HEK293 (cell line): ENCODE measurements around the gene VSTM2A.

ENCODE experiments used
- CTCF ChIA-PET: fragments of 350-600 bp; formaldehyde crosslinking; extraction: SDS; loops from one replicate; lab custom pipeline; 2021; ENCODE audit warnings: antibody characterized with exemption; lab: Yijun Ruan, JAX
- POLR2A ChIA-PET: fragments of 300-600 bp; formaldehyde crosslinking; extraction: SDS; loops from one replicate; lab custom pipeline; 2020; ENCODE audit warnings: antibody characterized with exemption, inconsistent platforms; lab: Yijun Ruan, JAX
- H3K27ac ChIP-seq: fragments of 200-500 bp; sonication (Bioruptor generic); 2 replicates; pipeline ENCODE4 v1.5.1; 2014; ENCODE audit warnings: low read depth, low read length, control low read depth, inconsistent platforms; ENCODE audit errors: extremely low read depth
- H3K36me3 ChIP-seq, 2 experiments: fragments of 200-500 bp in 1 of 2; sonication (Bioruptor generic) in 1 of 2; 1 replicate in 1 of 2; 2 replicates in 1 of 2; pipeline ENCODE4 v1.5.1; 2014 to 2017; ENCODE audit warnings: inconsistent platforms in 2 of 2, low read length in 2 of 2; ENCODE audit not compliant: control insufficient read depth in 2 of 2, insufficient read depth in 1 of 2
- H3K4me1 ChIP-seq: fragments of 200-500 bp; sonication (Bioruptor generic); 2 replicates; pipeline ENCODE4 v1.5.1; 2014; ENCODE audit warnings: mild to moderate bottlenecking, low read length, inconsistent platforms; ENCODE audit not compliant: control insufficient read depth, insufficient read depth
- H3K4me3 ChIP-seq: 2 replicates; pipeline ENCODE4 v1.5.1; 2011; ENCODE audit warnings: low read depth, mild to moderate bottlenecking, control low read depth, low read length, moderate library complexity
- H3K9me3 ChIP-seq: fragments of 200-500 bp; sonication (Bioruptor generic); 2 replicates; pipeline ENCODE4 v1.5.1; 2014; ENCODE audit warnings: low read depth, low read length, inconsistent platforms; ENCODE audit not compliant: control insufficient read depth, insufficient read depth
- FEZF1 ChIP-seq: fragments of 450-650 bp; formaldehyde crosslinking; IDR thresholded peaks from 2 replicates; pipeline ENCODE4 v1.5.1; 2016; ENCODE audit warnings: missing biosample characterization, missing genetic modification characterization
- GLI4 ChIP-seq: fragments of 450-650 bp; formaldehyde crosslinking; IDR thresholded peaks from 2 replicates; pipeline ENCODE4 v1.5.1; 2016; ENCODE audit warnings: missing biosample characterization, missing genetic modification characterization
- GLIS2 ChIP-seq: fragments of 450-650 bp; formaldehyde crosslinking; IDR thresholded peaks from 2 replicates; pipeline ENCODE4 v1.5.1; 2016; ENCODE audit warnings: missing biosample characterization, missing genetic modification characterization
- SALL2 ChIP-seq: fragments of 450-650 bp; formaldehyde crosslinking; IDR thresholded peaks from 2 replicates; pipeline ENCODE4 v1.5.0; 2017; ENCODE audit warnings: missing biosample characterization, mild to moderate bottlenecking, missing genetic modification characterization, borderline replicate concordance
- ZBTB44 ChIP-seq: fragments of 450-650 bp; IDR thresholded peaks from 2 replicates; pipeline ENCODE4 v1.5.1; 2018; ENCODE audit warnings: missing biosample characterization, mild to moderate bottlenecking, missing genetic modification characterization
- ZFHX2 ChIP-seq: fragments of 450-650 bp; formaldehyde crosslinking; conservative IDR thresholded peaks from 2 replicates; pipeline ENCODE4 v1.5.1; 2016; ENCODE audit warnings: missing biosample characterization, missing genetic modification characterization
- ZNF138 ChIP-seq: fragments of 450-650 bp; formaldehyde crosslinking; IDR thresholded peaks from 2 replicates; pipeline ENCODE4 v1.5.1; 2016; ENCODE audit warnings: missing biosample characterization, missing genetic modification characterization, borderline replicate concordance
- ZNF175 ChIP-seq: fragments of 450-650 bp; formaldehyde crosslinking; IDR thresholded peaks from 2 replicates; pipeline ENCODE4 v1.5.1; 2016; ENCODE audit warnings: missing biosample characterization, missing genetic modification characterization
- ZNF221 ChIP-seq: fragments of 450-650 bp; formaldehyde crosslinking; IDR thresholded peaks from 2 replicates; pipeline ENCODE4 v1.5.1; 2017; ENCODE audit warnings: missing biosample characterization, missing genetic modification characterization, borderline replicate concordance
- ZNF239 ChIP-seq: fragments of 450-650 bp; formaldehyde crosslinking; IDR thresholded peaks from 2 replicates; pipeline ENCODE4 v1.5.1; 2016; ENCODE audit warnings: missing biosample characterization, missing genetic modification characterization
- ZNF248 ChIP-seq: fragments of 450-650 bp; formaldehyde crosslinking; IDR thresholded peaks from 2 replicates; pipeline ENCODE4 v1.5.1; 2017; ENCODE audit warnings: missing biosample characterization, missing genetic modification characterization
- ZNF280C ChIP-seq: fragments of 450-650 bp; formaldehyde crosslinking; IDR thresholded peaks from 2 replicates; pipeline ENCODE4 v1.5.1; 2016; ENCODE audit warnings: missing biosample characterization, missing genetic modification characterization
- ZNF292 ChIP-seq: fragments of 450-650 bp; formaldehyde crosslinking; IDR thresholded peaks from 2 replicates; pipeline ENCODE4 v1.5.1; 2016; ENCODE audit warnings: low read depth, missing biosample characterization, missing genetic modification characterization, borderline replicate concordance
- ZNF324 ChIP-seq: fragments of 450-650 bp; formaldehyde crosslinking; IDR thresholded peaks from 2 replicates; pipeline ENCODE4 v1.5.1; 2016; ENCODE audit warnings: missing biosample characterization, missing genetic modification characterization
- ZNF48 ChIP-seq: fragments of 450-650 bp; formaldehyde crosslinking; IDR thresholded peaks from 2 replicates; pipeline ENCODE4 v1.5.1; 2016; ENCODE audit warnings: missing biosample characterization, missing genetic modification characterization
- ZNF518A ChIP-seq: fragments of 450-650 bp; formaldehyde crosslinking; conservative IDR thresholded peaks from 2 replicates; pipeline ENCODE4 v1.5.1; 2016; ENCODE audit warnings: low read depth, missing biosample characterization, missing genetic modification characterization
- ZNF548 ChIP-seq: fragments of 450-650 bp; formaldehyde crosslinking; IDR thresholded peaks from 2 replicates; pipeline ENCODE4 v1.5.1; 2016; ENCODE audit warnings: missing biosample characterization, missing genetic modification characterization
- ZNF549 ChIP-seq: fragments of 450-650 bp; IDR thresholded peaks from 2 replicates; pipeline ENCODE4 v1.5.1; 2018; ENCODE audit warnings: missing biosample characterization, missing genetic modification characterization, mild to moderate bottlenecking, inconsistent platforms, moderate library complexity
- ZNF596 ChIP-seq: fragments of 450-650 bp; IDR thresholded peaks from 2 replicates; pipeline ENCODE4 v1.5.0; 2018; ENCODE audit warnings: missing biosample characterization, mild to moderate bottlenecking, missing genetic modification characterization, moderate library complexity
- ZNF626 ChIP-seq: fragments of 450-650 bp; sonication (Bioruptor Pico); formaldehyde crosslinking; IDR thresholded peaks from 2 replicates; pipeline ENCODE4 v1.5.1; 2018; ENCODE audit warnings: missing biosample characterization, missing genetic modification characterization, inconsistent platforms
- ZNF645 ChIP-seq: fragments of 450-650 bp; formaldehyde crosslinking; IDR thresholded peaks from 2 replicates; pipeline ENCODE4; 2016; ENCODE audit warnings: missing biosample characterization, missing genetic modification characterization
- ZNF664 ChIP-seq: fragments of 450-650 bp; formaldehyde crosslinking; IDR thresholded peaks from 2 replicates; pipeline ENCODE4 v1.5.1; 2016; ENCODE audit warnings: missing biosample characterization, missing genetic modification characterization
- ZNF670 ChIP-seq: fragments of 450-650 bp; formaldehyde crosslinking; IDR thresholded peaks from 2 replicates; pipeline ENCODE4 v1.5.1; 2016; ENCODE audit warnings: missing biosample characterization, missing genetic modification characterization, low read depth
- ZNF677 ChIP-seq: fragments of 450-650 bp; IDR thresholded peaks from 2 replicates; pipeline ENCODE4 v1.5.0; 2018; ENCODE audit warnings: missing biosample characterization, mild to moderate bottlenecking, missing genetic modification characterization, moderate library complexity
- ZNF701 ChIP-seq: fragments of 450-650 bp; formaldehyde crosslinking; IDR thresholded peaks from 2 replicates; pipeline ENCODE4 v1.5.1; 2016; ENCODE audit warnings: missing biosample characterization, missing genetic modification characterization
- ZSCAN16 ChIP-seq: fragments of 450-650 bp; formaldehyde crosslinking; IDR thresholded peaks from 2 replicates; pipeline ENCODE4 v1.5.1; 2016; ENCODE audit warnings: missing biosample characterization, missing genetic modification characterization
- TF ChIP-seq, protein P1 (sequence below): IDR thresholded peaks from 2 replicates; pipeline ENCODE4 v1.6.1; 2011; ENCODE audit warnings: mild to moderate bottlenecking, low read depth, low read length, borderline replicate concordance

VSTM2A gene

DNA sequence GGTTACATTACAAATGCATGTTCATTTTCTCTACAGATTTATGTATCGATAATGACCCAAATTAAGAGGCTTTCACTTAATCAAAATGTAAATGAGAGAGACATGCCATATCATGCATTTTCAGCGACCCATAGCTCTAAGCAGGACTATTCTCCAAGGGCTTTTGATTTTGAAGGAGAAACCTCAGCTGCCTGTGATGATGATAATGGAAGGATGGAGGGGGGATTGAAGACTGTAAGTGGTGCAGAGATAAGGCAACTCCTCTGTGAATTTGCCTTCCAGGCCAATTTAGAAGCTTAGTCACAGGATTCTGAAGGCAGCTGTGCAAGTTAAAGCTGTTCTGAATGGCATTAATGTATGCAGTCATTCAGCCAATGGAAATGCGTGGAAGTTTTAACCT is 8.3 kb downstream of the VSTM2A start:
- Histone ChIP-seq H3K9me3 (no peaks in the 10 kb centered on the region), H3K4me3 (no peak overlapping the region), H3K4me1 (no peaks in the 10 kb centered on the region), H3K27ac (no peak overlapping the region), H3K36me3 (no peaks in the 10 kb centered on the region)
- POLR2A ChIA-PET = no interaction called here
- TF ChIP-seq ZNF292 (tag by site-specific recombination) (no peak), ZNF626 (no peak), ZNF239 (tag by site-specific recombination) (no peak), ZNF549 (tag by site-specific recombination) (no peak), FEZF1 (tag by site-specific recombination) (no peak), ZNF596 (tag by site-specific recombination) (no peak), ZNF518A (tag by site-specific recombination) (no peak), ZNF664 (tag by site-specific recombination) (no peak), SALL2 (tag by site-specific recombination) (no peak), ZNF701 (tag by site-specific recombination) (no peak), ZSCAN16 (tag by site-specific recombination) (no peak), ZNF280C (tag by site-specific recombination) (no peak), ZNF221 (tag by site-specific recombination) (no peak), ZBTB44 (no peak), ZFHX2 (tag by site-specific recombination) (no peak), GLIS2 (tag by site-specific recombination) (no peak)
- CTCF ChIA-PET = interaction anchor here (0.5 kb wide), 1 partner anchor 705 kb away, joined by 3 read pairs; no protein-coding TSS in a partner anchor

DNA sequence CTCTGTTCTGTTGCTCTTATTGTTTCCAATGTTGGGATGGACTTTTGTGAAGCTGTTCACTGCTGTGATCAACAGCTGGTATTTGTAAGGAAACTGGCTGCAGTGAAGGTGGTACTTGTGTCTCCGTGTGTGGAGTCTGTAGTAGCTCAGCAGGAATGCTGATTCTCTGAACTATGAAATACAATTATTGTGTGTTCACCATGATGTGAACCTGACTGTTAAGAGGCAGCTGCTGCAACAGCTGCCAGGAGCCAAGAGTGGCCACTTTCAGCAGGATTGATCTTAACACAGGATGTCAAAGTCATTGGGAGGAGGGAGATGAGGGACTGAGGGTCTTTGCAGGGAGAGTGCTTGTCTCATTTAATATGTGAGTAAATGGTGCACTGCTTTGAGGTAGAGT is 13.9 kb downstream of the VSTM2A start:
- no peak overlapping the region for H3K27ac ChIP-seq
- POLR2A ChIA-PET = no interaction called here
- H3K4me1 ChIP-seq = no peaks in the 10 kb centered on the region
- no peak overlapping the region for H3K4me3 ChIP-seq
- no peaks in the 10 kb centered on the region for H3K36me3 ChIP-seq
- H3K9me3 ChIP-seq = no peaks in the 10 kb centered on the region
- CTCF ChIA-PET = no interaction called here
- TF ChIP-seq, protein P1, sequence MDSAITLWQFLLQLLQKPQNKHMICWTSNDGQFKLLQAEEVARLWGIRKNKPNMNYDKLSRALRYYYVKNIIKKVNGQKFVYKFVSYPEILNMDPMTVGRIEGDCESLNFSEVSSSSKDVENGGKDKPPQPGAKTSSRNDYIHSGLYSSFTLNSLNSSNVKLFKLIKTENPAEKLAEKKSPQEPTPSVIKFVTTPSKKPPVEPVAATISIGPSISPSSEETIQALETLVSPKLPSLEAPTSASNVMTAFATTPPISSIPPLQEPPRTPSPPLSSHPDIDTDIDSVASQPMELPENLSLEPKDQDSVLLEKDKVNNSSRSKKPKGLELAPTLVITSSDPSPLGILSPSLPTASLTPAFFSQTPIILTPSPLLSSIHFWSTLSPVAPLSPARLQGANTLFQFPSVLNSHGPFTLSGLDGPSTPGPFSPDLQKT = no peak
- no peak for TF ChIP-seq ZNF645 (tag by site-specific recombination)
- TF ChIP-seq ZNF248 (tag by site-specific recombination) = no peak
- TF ChIP-seq ZNF138 (tag by site-specific recombination) = no peak
- no peak for TF ChIP-seq ZNF48
- no peak for TF ChIP-seq ZNF670 (tag by site-specific recombination)
- no peak for TF ChIP-seq GLI4 (tag by site-specific recombination)
- no peak for TF ChIP-seq ZNF548
- no peak for TF ChIP-seq ZNF677 (tag by site-specific recombination)
- no peak for TF ChIP-seq ZNF324
- no peak for TF ChIP-seq ZNF175
